ENCODE measurements around the gene TUBA3D. TPM values are rescaled to one million over a fixed set of nuclear protein-coding genes. Genes with fewer than 3 reads are reported as not detected.
"Not testable (repeated sequence)": the region's sequence is repeated elsewhere in the genome, so short reads cannot be mapped to it uniquely, and the experiment has no call there.

The TUBA3D gene
- polyA plus RNA-seq, 4 donors = 0.21 to 1.8 (median 0.89) TPM

DNA sequence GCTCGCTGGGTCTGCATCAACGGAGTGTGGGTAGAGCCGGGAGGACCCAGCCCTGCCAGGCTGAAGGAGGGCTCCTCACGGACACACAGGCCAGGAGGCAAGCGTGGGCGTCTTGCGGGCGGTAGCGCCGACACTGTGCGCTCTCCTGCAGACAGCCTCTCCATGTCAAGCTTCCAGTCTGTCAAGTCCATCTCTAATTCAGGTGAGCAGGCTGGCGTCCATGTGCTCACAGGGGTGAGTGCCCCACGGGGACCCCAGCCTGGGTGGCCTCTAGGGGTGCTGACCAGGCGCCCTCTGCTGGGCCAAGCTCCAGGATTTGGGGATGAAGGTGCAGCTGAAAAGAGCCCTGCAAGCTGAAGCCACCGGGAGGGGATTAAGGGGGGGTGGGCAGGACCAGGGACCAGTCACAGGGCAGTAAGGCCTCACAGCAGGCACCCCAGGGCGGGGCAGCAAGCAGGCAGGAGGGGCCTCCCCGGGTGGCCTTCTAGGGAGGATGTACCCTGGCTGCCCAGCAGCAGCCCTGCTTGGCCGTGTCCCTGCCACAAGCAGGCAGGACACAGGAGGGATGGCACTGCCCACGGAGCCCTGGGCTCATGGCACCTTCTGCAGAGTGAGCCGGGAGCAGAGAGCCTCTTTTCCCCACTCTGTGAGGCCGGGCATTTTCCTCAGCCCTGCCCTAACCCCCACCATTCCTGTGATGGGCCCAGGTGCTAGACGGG lies 54.9 kb downstream of the TUBA3D start:
- DNase-seq (ENCODE audit: low read depth in 4 of 4, low spot score in 2 of 4) = not testable (repeated sequence)

DNA sequence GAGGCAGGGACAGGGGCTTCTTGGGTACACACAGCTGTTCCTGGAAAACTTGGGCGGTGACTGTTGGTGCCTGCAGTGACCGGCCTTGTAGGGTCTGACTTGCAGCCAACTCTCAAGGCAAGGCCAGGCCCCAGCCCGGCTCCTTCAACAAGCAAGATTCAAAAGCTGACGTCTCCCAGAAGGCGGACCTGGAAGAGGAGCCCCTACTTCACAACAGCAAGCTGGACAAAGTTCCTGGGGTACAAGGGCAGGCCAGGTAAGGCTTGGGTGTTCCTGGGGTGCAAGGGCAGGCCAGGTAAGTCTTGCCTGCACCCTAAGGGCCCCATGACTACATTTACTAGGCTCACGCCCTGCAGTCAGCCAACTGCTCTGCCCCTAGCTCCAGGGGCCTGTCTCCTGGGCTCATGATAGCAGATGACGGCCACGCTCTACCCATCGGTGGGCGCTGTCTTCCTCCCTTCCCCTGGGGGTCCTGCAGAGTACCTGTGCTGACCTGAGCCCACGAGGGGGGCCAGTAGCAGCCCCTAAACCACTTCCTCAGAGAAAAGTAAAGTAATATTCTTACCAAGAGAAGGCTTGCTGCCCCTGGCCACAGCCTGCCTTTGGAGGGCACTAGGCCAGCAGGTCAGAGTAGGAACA lies 55.7 kb downstream of the TUBA3D start:
- not testable (repeated sequence) for DNase-seq (ENCODE audit: low read depth in 4 of 4, low spot score in 2 of 4)

Other genes starting within 250 kb of the TUBA3D start
- gene RAB6D, start 112.0 kb upstream of the TUBA3D start, polyA plus RNA-seq (ENCODE audit: insufficient read length in 4 of 4) = 1 to 10 TPM; 1.1 to 2.4 (median 1.7) TPM
- gene MZT2A, start 16.3 kb downstream of the TUBA3D start, polyA plus RNA-seq (ENCODE audit: insufficient read length in 4 of 4) = 10 to 100 TPM; 46.1 to 94.9 (median 67.1) TPM
- 10 to 100 TPM; 11.5 to 21.5 (median 16.2) TPM for gene CCDC74A, start 51.8 kb downstream of the TUBA3D start, polyA plus RNA-seq (ENCODE audit: insufficient read length in 4 of 4)